Left cardiac atrium (tissue), 4 donors: ENCODE measurements around the gene PRUNE2. TPM values are rescaled to one million over a fixed set of nuclear protein-coding genes. Genes with fewer than 3 reads are reported as not detected.
"Not testable (repeated sequence)": the region's sequence is repeated elsewhere in the genome, so short reads cannot be mapped to it uniquely, and the experiment has no call there.

Experiments used
- ATAC-seq, 2 donors: fragments of 200-7000 bp; cut with Tn5 transposase; one replicate each; pipeline ENCODE4 v1.9.1; 2020; ENCODE audit warnings: mild to moderate bottlenecking in 2 of 2, moderate library complexity in 2 of 2
- DNase-seq: peaks from one replicate; pipeline ENCODE4 v3.0.0-alpha.2; 2020
- intact Hi-C, 2 donors: fragments of 100-400 bp; cut with DNase I; formaldehyde crosslinking; loops; one replicate each; pipeline versions ENCODE4 v1.14.1 to v1.15.1; 2022 to 2023
- total RNA-seq, 2 donors: library from RNA; stranded (reverse); fragmentation: NEBNext Ultra II Directional; extraction: Animal tissue kit (Norgen Biotek cat#: 25700); gene quantifications; one replicate each; pipeline ENCODE4 v1.2.1, GENCODE V29; 2021
- donor health status: DM: no; HTN: yes; CAD: no.
- donor health status: DM: no; HTN: yes; CAD: no; lungs with severe emphysema.
- donor health status: DM: yes; HTN: yes; CAD: no.
- donor health status: Dilated cardiomyopathy.

The PRUNE2 gene
- total RNA-seq, 2 donors from 2014 or later, result 33.1 to 37.5 TPM

- ATAC-seq (peak; percentile 30 to 82), DNase-seq (peak; percentile 25)
- intact Hi-C loops, result loop anchor here in 1 of 2 donors (10.0 kb wide), 1 partner anchor 51 kb away; no protein-coding TSS in a partner anchor
These were observed 302.4 kb downstream of the PRUNE2 start for GRCh38 chr9:76603448-76603895.

GRCh38 chr9:76602199-76602598 lies 303.7 kb downstream of the PRUNE2 start:
- ATAC-seq, result peak in 1 of 2 donors; percentile 55
- intact Hi-C loops, result loop anchor here in 1 of 2 donors (10.0 kb wide), 1 partner anchor 53 kb away; no protein-coding TSS in a partner anchor
- DNase-seq, result no peak

GRCh38 chr9:76600007-76600615 lies 305.8 kb downstream of the PRUNE2 start:
- intact Hi-C loops, result loop anchor here in 1 of 2 donors (10.0 kb wide), 1 partner anchor 55 kb away; no protein-coding TSS in a partner anchor
- DNase-seq (no peak), ATAC-seq (no peak)

GRCh38 chr9:76598981-76599380 lies 306.9 kb downstream of the PRUNE2 start:
- DNase-seq, result no peak
- no peak for ATAC-seq
- intact Hi-C loops, result no loop called here

- intact Hi-C loops, result no loop called here
- ATAC-seq (peak; percentile 19 to 54), DNase-seq (no peak)
These were observed 310.3 kb downstream of the PRUNE2 start for GRCh38 chr9:76595645-76596044.

GRCh38 chr9:76594764-76595424 lies 311.0 kb downstream of the PRUNE2 start:
- DNase-seq (no peak), ATAC-seq (no peak)
- intact Hi-C loops, result no loop called here

- DNase-seq, intact Hi-C loops, ATAC-seq: not testable (repeated sequence)
These were observed 311.8 kb downstream of the PRUNE2 start for GRCh38 chr9:76593961-76594735.

GRCh38 chr9:76592974-76593347 lies 313.0 kb downstream of the PRUNE2 start:
- DNase-seq (no peak), ATAC-seq (no peak)
- intact Hi-C loops, result no loop called here

GRCh38 chr9:76592091-76592973 lies 313.6 kb downstream of the PRUNE2 start:
- intact Hi-C loops, result no loop called here
- ATAC-seq (no peak), DNase-seq (no peak)

- ATAC-seq (peak in 1 of 2 donors; percentile 16), DNase-seq (no peak)
- intact Hi-C loops, result no loop called here
These were observed 314.5 kb downstream of the PRUNE2 start for GRCh38 chr9:76591256-76591950.

GRCh38 chr9:76588316-76588715 lies 317.6 kb downstream of the PRUNE2 start:
- no peak for DNase-seq
- ATAC-seq, result no peak
- intact Hi-C loops, result no loop called here

- ATAC-seq (no peak), DNase-seq (no peak)
- intact Hi-C loops, result no loop called here
These were observed 319.3 kb downstream of the PRUNE2 start for GRCh38 chr9:76586390-76587314.

- no peak for ATAC-seq
- DNase-seq, result no peak
- intact Hi-C loops, result no loop called here
These were observed 320.2 kb downstream of the PRUNE2 start for GRCh38 chr9:76585487-76586389.

- intact Hi-C loops, result no loop called here
- DNase-seq, result no peak
- no peak for ATAC-seq
These were observed 322.7 kb downstream of the PRUNE2 start for GRCh38 chr9:76583256-76583655.

- intact Hi-C loops, result no loop called here
- no peak for ATAC-seq
- no peak for DNase-seq
These were observed 324.2 kb downstream of the PRUNE2 start for GRCh38 chr9:76581731-76582130.

- ATAC-seq (no peak), DNase-seq (no peak)
- intact Hi-C loops, result no loop called here
These were observed 325.1 kb downstream of the PRUNE2 start for GRCh38 chr9:76580820-76581219.
